ENCODE measurements around the gene OR12D2.

DNA sequence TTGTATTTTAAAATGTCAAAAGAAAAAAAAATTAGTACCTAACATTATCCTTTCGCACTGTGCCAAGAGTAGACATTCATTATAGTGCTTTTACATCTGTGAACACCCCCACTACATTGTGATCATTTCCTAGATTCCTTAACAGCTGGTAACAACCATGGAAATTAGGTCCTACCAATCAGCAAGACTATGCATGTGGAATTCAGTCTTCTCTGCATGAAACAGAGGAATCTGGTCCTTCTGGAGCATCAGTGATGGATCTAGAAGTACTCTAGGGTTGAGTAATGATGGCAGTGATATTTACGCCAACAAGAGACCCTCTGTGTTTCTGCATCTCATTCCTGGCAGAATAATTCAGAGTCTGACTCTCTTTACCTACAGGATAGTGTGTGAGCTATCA is 28.7 kb downstream of the OR12D2 start:
- TF ChIP-seq EP300 (IDR thresholded peaks at IDR 0.05) (no peak), CTCF (IDR thresholded peaks at IDR 0.05) (no peak), POLR2A (IDR thresholded peaks at IDR 0.05) (no peak), POLR2AphosphoS5 (IDR thresholded peaks at IDR 0.05) (no peak)
